HepG2 (cell line): ENCODE data around the gene SUSD6.

Experiments used
- ARHGAP35 ChIP-seq: sonication (generic); formaldehyde crosslinking; IDR thresholded peaks from 2 replicates; pipeline ENCODE4 v1.9.0; 2022; ENCODE audit warnings: mild to moderate bottlenecking, inconsistent platforms, moderate library complexity, missing genetic modification reagents, borderline replicate concordance
- ARNT ChIP-seq: fragments of 450-650 bp; IDR thresholded peaks from 2 replicates; pipeline ENCODE4 v1.6.1; 2017
- CREM ChIP-seq, 2 experiments: sonication (generic) in 1 of 2; formaldehyde crosslinking in 1 of 2; IDR thresholded peaks; 2 replicates each; pipeline versions ENCODE4 v1.4.0 to v1.6.1; 2016 to 2020; ENCODE audit warnings: antibody characterized with exemption in 1 of 2, mild to moderate bottlenecking in 1 of 2, missing genetic modification reagents in 1 of 2
- EZH2 ChIP-seq: conservative IDR thresholded peaks from 2 replicates; pipeline ENCODE4 v1.6.1; 2012; ENCODE audit warnings: mild to moderate bottlenecking, low read depth, low read length, moderate library complexity
- MAFG ChIP-seq: sonication (generic); formaldehyde crosslinking; IDR thresholded peaks from 2 replicates; pipeline ENCODE4 v1.5.1; 2020; ENCODE audit warnings: mild to moderate bottlenecking, missing genetic modification reagents
- ZNF296 ChIP-seq: sonication (generic); formaldehyde crosslinking; conservative IDR thresholded peaks from 2 replicates; pipeline ENCODE4 v1.5.0; 2020; ENCODE audit warnings: mild to moderate bottlenecking, missing genetic modification reagents
- ZNF607 ChIP-seq: sonication (generic); formaldehyde crosslinking; IDR thresholded peaks from 2 replicates; pipeline ENCODE4 v1.5.1; 2020; ENCODE audit warnings: missing genetic modification reagents, mild to moderate bottlenecking, borderline replicate concordance
- TF ChIP-seq, protein P1 (sequence below): sonication (generic); formaldehyde crosslinking; IDR thresholded peaks from 2 replicates; pipeline ENCODE4 v1.4.0; 2020; ENCODE audit warnings: missing genetic modification reagents; ENCODE audit errors: not compliant biosample characterization
- TF ChIP-seq, protein P2 (sequence below): IDR thresholded peaks from 2 replicates; pipeline ENCODE4 v1.6.1; 2016; ENCODE audit warnings: missing genetic modification reagents, missing compliant biosample characterization

DNA sequence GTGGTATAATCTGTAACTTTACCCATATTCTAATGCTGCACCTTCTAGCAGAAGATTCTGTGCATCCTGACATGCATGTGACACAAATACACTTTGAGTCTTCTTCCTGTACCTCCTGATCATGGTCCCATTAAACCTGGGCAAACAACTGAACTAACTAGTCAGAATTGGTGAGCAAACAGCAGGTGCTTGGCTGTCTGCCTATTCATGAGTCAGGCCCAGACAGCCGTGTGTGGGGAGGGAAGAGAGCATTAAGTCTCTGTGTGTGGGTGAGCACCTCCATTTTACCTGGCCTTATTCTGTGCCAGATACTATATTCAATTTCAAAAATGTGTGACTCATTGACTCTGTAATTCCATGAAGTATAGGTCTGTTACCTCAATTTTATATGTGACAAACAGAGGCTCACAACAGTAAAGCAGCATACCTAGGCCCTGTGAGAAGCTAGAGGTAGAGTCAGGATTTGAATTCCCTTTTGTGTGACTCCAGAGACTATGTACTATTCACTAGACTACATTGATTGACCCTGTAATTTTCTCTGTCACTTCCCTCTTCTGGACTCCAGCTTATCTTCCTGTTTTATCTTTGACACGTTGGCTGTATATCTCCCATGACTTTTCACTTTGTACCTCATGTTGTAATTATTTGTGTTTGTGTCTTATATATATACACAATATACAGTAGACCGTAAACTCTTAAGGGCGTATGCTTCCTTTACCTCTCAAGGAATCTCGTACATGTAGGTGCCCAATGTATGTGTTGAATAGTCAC is 32.2 kb downstream of the SUSD6 start:
- no peak for TF ChIP-seq ZNF296
- TF ChIP-seq EZH2 = no peak
- TF ChIP-seq CREM (IDR thresholded peaks at IDR 0.05) = no peak
- no peak for TF ChIP-seq CREM (CRISPR knock-in tag; IDR thresholded peaks at IDR 0.05)
- no peak for TF ChIP-seq ZNF607 (CRISPR knock-in tag)
- TF ChIP-seq ARNT = no peak
- TF ChIP-seq ARHGAP35 (CRISPR knock-in tag) = no peak
- TF ChIP-seq MAFG (CRISPR knock-in tag) = no peak
- TF ChIP-seq, protein P1, sequence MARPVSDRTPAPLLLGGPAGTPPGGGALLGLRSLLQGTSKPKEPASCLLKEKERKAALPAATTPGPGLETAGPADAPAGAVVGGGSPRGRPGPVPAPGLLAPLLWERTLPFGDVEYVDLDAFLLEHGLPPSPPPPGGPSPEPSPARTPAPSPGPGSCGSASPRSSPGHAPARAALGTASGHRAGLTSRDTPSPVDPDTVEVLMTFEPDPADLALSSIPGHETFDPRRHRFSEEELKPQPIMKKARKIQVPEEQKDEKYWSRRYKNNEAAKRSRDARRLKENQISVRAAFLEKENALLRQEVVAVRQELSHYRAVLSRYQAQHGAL (CRISPR knock-in tag) = no peak
- TF ChIP-seq, protein P2, sequence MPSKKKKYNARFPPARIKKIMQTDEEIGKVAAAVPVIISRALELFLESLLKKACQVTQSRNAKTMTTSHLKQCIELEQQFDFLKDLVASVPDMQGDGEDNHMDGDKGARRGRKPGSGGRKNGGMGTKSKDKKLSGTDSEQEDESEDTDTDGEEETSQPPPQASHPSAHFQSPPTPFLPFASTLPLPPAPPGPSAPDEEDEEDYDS (CRISPR knock-in tag) = no peak
